Common myeloid progenitor, CD34-positive (primary cell): ENCODE results near the gene CNTN4.

Experiments used
- CTCF ChIA-PET: fragments of 350-600 bp; sonication (Branson Sonifier 250); formaldehyde crosslinking; loops from one replicate; lab custom pipeline; 2021; ENCODE audit warnings: antibody characterized with exemption; lab: Charles Lee
- POLR2A ChIA-PET: fragments of 350-600 bp; sonication (Branson Sonifier 250); formaldehyde crosslinking; loops from one replicate; lab custom pipeline; 2021; ENCODE audit warnings: antibody characterized with exemption; lab: Charles Lee
- DNase-seq, 3 donors: peaks; one replicate each; pipeline versions ENCODE4 v3.0.0 to v3.0.0-alpha.2; 2013
- H3K27ac ChIP-seq, 2 experiments: 1 replicate in 1 of 2; 2 replicates in 1 of 2; pipeline ENCODE4 v1.7.0; 2013; ENCODE audit warnings: inconsistent platforms in 2 of 2, low read length in 2 of 2, mild to moderate bottlenecking in 2 of 2, low read depth in 1 of 2, moderate library complexity in 1 of 2; ENCODE audit not compliant: severe bottlenecking in 2 of 2, insufficient read depth in 1 of 2, poor library complexity in 1 of 2
- H3K27me3 ChIP-seq, 5 experiments: replicated peaks in 2 of 5; 1 replicate in 3 of 5; 2 replicates in 2 of 5; pipeline versions ENCODE4 v1.6.1 to v1.7.0; 2013; ENCODE audit warnings: low read length in 4 of 5, mild to moderate bottlenecking in 2 of 5, moderate library complexity in 2 of 5, inconsistent platforms in 1 of 5; ENCODE audit not compliant: insufficient read depth in 5 of 5, control insufficient read depth in 4 of 5
- H3K36me3 ChIP-seq, 4 experiments: 1 replicate in 2 of 4; 2 replicates in 2 of 4; pipeline versions ENCODE4 v1.6.1 to v1.7.0; 2013; ENCODE audit warnings: low read length in 3 of 4, control low read depth in 1 of 4, mild to moderate bottlenecking in 1 of 4; ENCODE audit not compliant: control insufficient read depth in 4 of 4, insufficient read depth in 4 of 4
- H3K4me1 ChIP-seq, 4 experiments: 1 replicate in 3 of 4; 2 replicates in 1 of 4; pipeline versions ENCODE4 v1.6.1 to v1.7.1; 2013; ENCODE audit warnings: low read length in 3 of 4, mild to moderate bottlenecking in 3 of 4, control low read depth in 1 of 4, inconsistent platforms in 1 of 4, moderate library complexity in 1 of 4; ENCODE audit not compliant: control insufficient read depth in 4 of 4, insufficient read depth in 4 of 4; ENCODE audit errors: control extremely low read depth in 1 of 4
- H3K4me3 ChIP-seq, 7 experiments: 1 replicate in 4 of 7; 2 replicates in 3 of 7; pipeline versions ENCODE4 v1.5.1 to v1.7.0; 2013; ENCODE audit warnings: mild to moderate bottlenecking in 7 of 7, low read length in 6 of 7, moderate library complexity in 6 of 7, inconsistent platforms in 2 of 7, low read depth in 2 of 7, control low read depth in 1 of 7; ENCODE audit not compliant: insufficient read depth in 4 of 7, control insufficient read depth in 1 of 7; ENCODE audit errors: extremely low read depth in 1 of 7
- H3K9me3 ChIP-seq, 5 experiments: 1 replicate in 4 of 5; 2 replicates in 1 of 5; pipeline versions ENCODE4 v1.6.1 to v1.7.1; 2013; ENCODE audit warnings: low read length in 4 of 5, mild to moderate bottlenecking in 2 of 5, inconsistent platforms in 1 of 5, low read depth in 1 of 5, moderate library complexity in 1 of 5; ENCODE audit not compliant: control insufficient read depth in 4 of 5, insufficient read depth in 2 of 5; ENCODE audit errors: control extremely low read depth in 1 of 5
- WGBS: methylation state at CpG from one replicate; pipeline ENCODE4 v1.1.5; 2013; ENCODE audit not compliant: insufficient coverage; 5-methylcytosine and 5-hydroxymethylcytosine counted together

CNTN4 gene

DNA sequence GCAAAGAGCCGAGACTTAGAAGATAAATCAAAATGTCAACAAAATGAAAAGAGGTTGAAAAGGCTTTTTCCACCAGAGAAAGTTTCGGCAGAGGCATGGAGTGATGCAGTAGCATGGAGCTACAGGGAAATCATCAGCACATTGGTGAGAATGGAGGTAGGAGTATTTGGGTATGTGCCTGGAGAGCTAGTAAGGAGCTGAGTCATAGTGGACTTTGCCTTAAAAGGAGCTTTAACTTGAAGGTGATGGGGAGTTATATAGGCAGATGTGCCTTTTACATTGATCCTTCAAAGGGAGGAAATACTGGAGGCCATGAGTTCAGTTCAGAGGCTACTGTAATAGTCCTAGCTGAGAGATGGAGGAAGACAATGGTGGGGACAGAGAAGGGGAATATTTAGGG lies 967.2 kb downstream of the CNTN4 start:
- no peaks in the 10 kb centered on the region for H3K9me3 ChIP-seq
- WGBS: 86% methylated on average over 2 of the region's 2 CpGs
- no peak overlapping the region for H3K4me3 ChIP-seq
- H3K27me3 ChIP-seq: peaks cover 0 to 3% (median 0%) of the 10 kb centered on the region in 5 experiments
- H3K4me1 ChIP-seq: no peaks in the 10 kb centered on the region
- ChIA-PET POLR2A (no interaction called here), CTCF (no interaction called here)
- no peak overlapping the region for H3K27ac ChIP-seq
- no peaks in the 10 kb centered on the region for H3K36me3 ChIP-seq
- no peak for DNase-seq

- no peaks in the 10 kb centered on the region for H3K36me3 ChIP-seq
- H3K9me3 ChIP-seq: no peaks in the 10 kb centered on the region
- CTCF ChIA-PET: no interaction called here
- H3K27ac ChIP-seq: no peak overlapping the region
- POLR2A ChIA-PET: no interaction called here
- H3K4me3 ChIP-seq: no peak overlapping the region
- WGBS: 76% methylated on average over 2 of the region's 2 CpGs
- peaks cover 0 to 3% (median 0%) of the 10 kb centered on the region in 5 experiments for H3K27me3 ChIP-seq
- no peaks in the 10 kb centered on the region for H3K4me1 ChIP-seq
- DNase-seq: no peak
Measured at GRCh38 chr3:3066378-3066777, 967.7 kb downstream of the CNTN4 start.

- CTCF ChIA-PET: no interaction called here
- H3K36me3 ChIP-seq: no peaks in the 10 kb centered on the region
- WGBS: 100% methylated on average over 2 of the region's 4 CpGs
Measured at GRCh38 chr3:3066910-3067309, 968.2 kb downstream of the CNTN4 start.

DNA sequence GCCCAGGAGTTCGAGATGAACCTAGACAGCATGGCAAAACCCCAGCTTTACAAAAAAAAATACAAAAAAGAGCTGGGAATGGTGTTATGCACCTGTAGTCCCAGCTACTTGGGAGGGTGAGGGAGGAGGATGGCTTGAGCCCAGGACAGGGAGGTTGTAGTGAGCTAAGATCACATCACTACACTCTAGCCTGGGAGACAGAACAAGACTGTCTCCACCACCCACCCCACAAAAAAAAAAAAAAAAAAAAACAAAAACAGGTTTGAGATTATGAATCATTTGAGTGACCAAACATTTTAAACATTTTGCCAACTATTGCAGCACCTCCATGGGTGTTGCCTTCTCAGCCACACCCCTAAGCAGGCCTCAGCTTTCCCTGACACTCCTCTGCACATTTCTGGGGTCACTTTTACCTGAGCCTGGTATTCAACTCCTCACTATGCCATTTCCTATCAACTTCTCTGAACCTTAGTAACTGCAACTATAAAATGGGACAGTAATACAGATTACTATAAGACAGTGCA lies 969.8 kb downstream of the CNTN4 start:
- Histone ChIP-seq H3K4me3 (no peak overlapping the region), H3K36me3 (no peaks in the 10 kb centered on the region), H3K27me3 (peaks cover 0 to 3% (median 0%) of the 10 kb centered on the region in 5 experiments), H3K27ac (no peak overlapping the region), H3K9me3 (no peaks in the 10 kb centered on the region), H3K4me1 (no peaks in the 10 kb centered on the region)
- POLR2A ChIA-PET: no interaction called here
- WGBS: no CpG with 5 or more reads among the region's 1 CpG
- no peak for DNase-seq
- CTCF ChIA-PET: no interaction called here

More at GRCh38 chr3:3066910-3067309, 968.2 kb downstream of the CNTN4 start:
- H3K27me3 ChIP-seq: peaks cover 0 to 3% (median 0%) of the 10 kb centered on the region in 5 experiments
- H3K27ac ChIP-seq: no peak overlapping the region
- H3K4me1 ChIP-seq: no peaks in the 10 kb centered on the region
- POLR2A ChIA-PET: no interaction called here
- no peak overlapping the region for H3K4me3 ChIP-seq
- H3K9me3 ChIP-seq: no peaks in the 10 kb centered on the region
- no peak for DNase-seq

- no peak for DNase-seq
- Histone ChIP-seq H3K9me3 (no peaks in the 10 kb centered on the region), H3K27me3 (peaks cover 0 to 3% (median 0%) of the 10 kb centered on the region in 5 experiments), H3K4me1 (no peaks in the 10 kb centered on the region), H3K36me3 (no peaks in the 10 kb centered on the region), H3K4me3 (no peak overlapping the region), H3K27ac (no peak overlapping the region)
- ChIA-PET POLR2A (no interaction called here), CTCF (no interaction called here)
- 100% methylated on average over 4 of the region's 5 CpGs for WGBS
Measured at GRCh38 chr3:3069723-3070122, 971.1 kb downstream of the CNTN4 start.

- 87% methylated on average over 5 of the region's 5 CpGs for WGBS
- Histone ChIP-seq H3K4me1 (no peaks in the 10 kb centered on the region), H3K27me3 (peaks cover 0 to 3% (median 0%) of the 10 kb centered on the region in 5 experiments), H3K4me3 (no peak overlapping the region), H3K36me3 (no peaks in the 10 kb centered on the region), H3K27ac (no peak overlapping the region), H3K9me3 (no peaks in the 10 kb centered on the region)
- ChIA-PET POLR2A (no interaction called here), CTCF (no interaction called here)
- no peak for DNase-seq
Measured at GRCh38 chr3:3071136-3071535, 972.5 kb downstream of the CNTN4 start.

- WGBS: 100% methylated on average over 2 of the region's 5 CpGs
- peaks cover 0 to 2% (median 0%) of the 10 kb centered on the region in 5 experiments for H3K27me3 ChIP-seq
- DNase-seq: no peak
- H3K27ac ChIP-seq: no peak overlapping the region
- ChIA-PET CTCF (interaction anchor here (1.5 kb wide), 1 partner anchor 37 kb away, joined by 4 read pairs; no protein-coding TSS in a partner anchor), POLR2A (no interaction called here)
- no peaks in the 10 kb centered on the region for H3K36me3 ChIP-seq
- H3K4me3 ChIP-seq: no peak overlapping the region
- H3K9me3 ChIP-seq: no peaks in the 10 kb centered on the region
- H3K4me1 ChIP-seq: no peaks in the 10 kb centered on the region
Measured at GRCh38 chr3:3074551-3075257, 976.0 kb downstream of the CNTN4 start.
